Activated naive CD4-positive, alpha-beta T cell treated with anti-CD3 and anti-CD28 coated beads, Interleukin-2, amount 50 U/mL, for 16 hours (primary cell): ENCODE data around the gene RARA.
"Not testable (repeated sequence)": the region's sequence is repeated elsewhere in the genome, so short reads cannot be mapped to it uniquely, and the experiment has no call there.

Experiments used
- DNase-seq: peaks from one replicate; pipeline ENCODE4 v3.0.0-alpha.2; 2020

Gene RARA

DNA sequence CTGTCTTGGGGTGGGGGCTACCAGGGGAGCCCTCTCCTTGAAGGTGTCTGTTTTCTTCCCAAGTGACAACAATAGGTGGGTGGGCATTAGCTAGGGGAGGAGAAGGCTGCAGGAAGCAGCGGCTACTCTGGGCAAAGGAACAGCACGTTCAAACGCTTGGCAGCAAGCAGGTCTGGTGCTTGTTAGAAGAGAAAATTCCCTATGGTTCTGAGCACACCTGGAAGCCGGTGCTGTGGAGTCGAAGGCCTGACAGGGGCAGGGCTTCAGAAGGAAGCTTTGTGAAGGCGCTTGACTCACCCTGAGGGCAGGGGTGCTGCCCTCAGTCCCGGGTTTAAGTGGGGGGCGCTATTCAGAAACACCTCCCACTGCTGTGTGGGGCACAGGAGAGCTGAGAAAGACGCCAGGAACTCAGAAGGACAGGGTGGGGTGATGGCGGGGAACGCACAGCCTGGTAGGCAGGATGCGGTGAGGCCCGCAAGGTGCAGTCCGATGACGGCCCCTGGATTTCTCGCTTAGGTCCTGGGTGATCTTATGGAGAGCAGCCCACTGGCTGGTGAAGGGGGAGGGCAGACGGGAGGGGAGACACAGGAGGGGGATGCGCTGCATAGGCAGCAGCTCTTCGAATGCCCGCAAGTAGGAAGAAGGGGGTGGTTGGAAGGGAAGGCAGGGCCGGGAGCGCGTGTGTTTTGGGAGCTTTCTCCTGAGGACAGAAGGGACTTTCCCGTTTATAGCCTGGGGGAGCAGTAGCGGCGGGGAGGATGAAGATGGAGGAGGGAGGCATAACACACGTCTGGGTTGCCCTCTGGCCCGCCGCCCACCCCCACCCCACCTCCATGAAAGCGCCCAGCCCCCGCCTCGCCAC lies 52.3 kb downstream of the RARA start:
- DNase-seq: no peak

GRCh38 chr17:40361925-40362695 lies 53.1 kb downstream of the RARA start:
- DNase-seq: no peak

DNA sequence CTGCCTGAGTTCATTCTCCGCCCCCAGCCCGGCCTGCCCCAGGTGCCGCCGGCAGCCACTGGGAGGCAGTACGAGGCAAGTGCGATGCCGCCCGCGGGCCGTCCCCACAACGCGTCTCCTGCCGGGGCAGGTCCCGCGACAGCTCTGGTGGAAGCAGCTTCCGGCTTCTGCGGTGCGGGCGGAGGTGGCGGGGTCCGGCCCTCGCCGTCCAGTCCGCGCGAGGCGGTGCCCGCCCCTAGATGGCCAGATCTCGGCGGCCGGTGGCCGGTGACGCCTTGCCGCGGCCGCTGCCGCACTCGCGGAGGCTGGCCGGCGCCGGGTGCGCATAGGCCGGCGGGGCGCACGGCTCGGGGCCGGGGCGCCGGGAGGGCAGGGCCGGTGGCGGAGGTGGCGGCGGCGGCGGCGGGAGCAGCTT lies 53.7 kb downstream of the RARA start:
- peak; percentile 89 for DNase-seq

- DNase-seq: peak; percentile 54
Measured at GRCh38 chr17:40363111-40363827, 54.3 kb downstream of the RARA start.

- DNase-seq: no peak
Measured at GRCh38 chr17:40364121-40364861, 55.3 kb downstream of the RARA start, which contains the start of gene GJD3. Gene GJD3 (minus strand): TSS chr17:40364737. CDS start chr17:40363815, 922 bp downstream.

GRCh38 chr17:40364906-40365305 lies 55.9 kb downstream of the RARA start:
- no peak for DNase-seq

- no peak for DNase-seq
Measured at GRCh38 chr17:40366076-40366860, 57.3 kb downstream of the RARA start.

DNA sequence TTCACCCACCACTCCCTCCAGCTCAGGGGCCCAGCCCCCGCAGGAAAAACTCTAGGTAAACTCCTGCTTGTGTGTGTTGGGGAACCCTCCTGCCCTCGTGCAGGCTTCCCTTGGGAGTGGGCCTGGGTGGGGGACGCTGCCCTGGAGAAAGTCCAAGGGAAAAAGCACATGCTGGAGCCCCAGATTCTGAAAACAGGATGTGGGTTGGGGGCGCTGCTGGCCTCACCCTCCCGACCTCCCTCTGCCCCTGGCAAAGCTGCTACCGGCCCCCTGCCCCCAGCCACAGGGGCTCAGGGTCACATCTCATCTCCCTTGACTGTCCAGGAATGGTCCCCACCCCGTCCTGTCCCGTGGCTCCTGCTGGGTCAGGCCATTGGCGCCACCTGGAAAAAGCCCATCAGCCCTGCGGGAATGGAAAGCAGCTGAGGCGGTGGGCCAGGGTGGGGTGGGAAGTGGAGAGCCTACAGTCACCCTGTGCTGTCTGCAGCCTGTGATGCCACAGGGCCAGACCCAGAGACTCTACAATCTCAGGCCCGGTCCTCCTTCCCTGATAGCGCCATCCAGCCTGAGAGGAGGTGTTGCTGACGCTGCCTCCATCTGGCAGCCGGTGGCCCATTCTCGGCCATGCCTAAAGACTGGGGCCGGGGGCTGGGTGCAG lies 58.0 kb downstream of the RARA start:
- DNase-seq: no peak

DNA sequence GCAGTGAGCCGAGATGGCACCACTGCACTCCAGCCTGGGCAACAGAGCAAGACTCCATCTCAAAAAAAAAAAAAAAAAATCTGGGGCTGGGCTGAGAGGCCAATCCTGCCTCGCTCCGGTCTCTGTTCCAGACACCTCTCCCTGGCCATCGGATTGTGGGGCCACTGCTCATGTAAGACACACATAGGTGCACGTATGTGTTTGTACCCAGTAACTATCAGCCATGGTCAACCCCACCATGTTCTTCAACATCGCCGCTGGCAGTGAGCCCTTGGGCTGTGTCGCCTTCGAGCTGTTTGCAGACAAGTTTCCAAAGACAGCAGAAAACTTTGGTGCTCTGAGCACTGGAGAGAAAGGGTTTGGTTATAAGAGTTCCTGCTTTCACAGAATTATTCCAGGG lies 58.7 kb downstream of the RARA start:
- DNase-seq: not testable (repeated sequence)

- no peak for DNase-seq
Measured at GRCh38 chr17:40369923-40370322, 60.9 kb downstream of the RARA start.

- DNase-seq: no peak
Measured at GRCh38 chr17:40371261-40371929, 62.4 kb downstream of the RARA start.

DNA sequence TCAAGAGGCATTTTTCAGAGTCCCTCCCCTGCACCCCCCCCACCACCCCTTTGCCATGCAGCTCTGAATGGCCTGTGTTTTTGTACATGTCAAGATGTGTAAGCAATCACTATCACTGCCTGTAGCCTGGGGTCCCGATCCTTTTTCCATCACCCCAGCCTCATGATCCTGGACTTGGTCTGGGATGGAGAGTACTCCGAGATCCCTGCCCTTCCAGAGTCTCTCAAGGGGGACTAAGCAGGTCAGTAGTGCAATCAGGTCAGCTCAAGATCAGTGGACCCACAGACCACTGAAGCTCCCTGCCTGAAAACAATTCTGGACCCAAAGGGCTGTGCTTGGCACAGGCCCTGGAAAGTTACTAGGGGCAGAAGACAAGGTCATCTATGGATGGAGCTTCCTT lies 63.1 kb downstream of the RARA start:
- no peak for DNase-seq

DNA sequence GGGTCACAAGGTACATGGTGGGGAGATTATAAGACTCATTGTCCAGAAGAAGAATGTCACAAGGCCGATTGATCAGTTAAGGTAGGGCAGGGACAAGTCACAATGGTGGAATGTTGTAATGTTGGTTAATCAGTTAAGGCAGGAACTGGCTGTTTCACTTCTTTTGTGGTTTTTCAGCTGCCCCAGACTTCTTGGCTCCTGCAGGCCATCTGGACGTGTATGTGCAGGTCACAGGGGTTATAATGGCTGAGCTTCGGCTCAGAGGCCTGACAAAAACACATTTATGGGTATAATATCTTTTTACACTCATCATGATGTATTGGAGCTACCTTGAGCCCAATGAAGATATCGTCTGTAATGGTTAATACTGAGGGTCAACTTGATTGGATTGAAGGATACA lies 63.7 kb downstream of the RARA start:
- not testable (repeated sequence) for DNase-seq

DNA sequence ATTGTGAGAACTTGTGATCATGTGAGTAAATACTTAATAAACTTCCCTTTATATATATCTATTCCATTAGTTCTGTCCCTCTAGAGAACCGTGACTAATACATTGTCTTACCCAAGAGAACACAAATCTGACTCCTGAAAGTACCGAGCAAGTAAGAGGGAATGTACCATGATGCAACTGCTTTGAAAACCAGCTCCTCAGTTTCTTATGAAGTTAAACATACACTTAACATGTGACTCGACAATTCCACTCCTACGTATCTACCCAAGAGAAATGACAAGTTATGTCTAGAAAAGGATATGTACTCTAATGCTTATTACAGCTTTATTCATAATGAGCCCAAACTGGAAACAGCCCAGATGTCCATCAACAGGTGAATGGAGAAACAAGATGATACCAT lies 64.3 kb downstream of the RARA start:
- no peak for DNase-seq

DNA sequence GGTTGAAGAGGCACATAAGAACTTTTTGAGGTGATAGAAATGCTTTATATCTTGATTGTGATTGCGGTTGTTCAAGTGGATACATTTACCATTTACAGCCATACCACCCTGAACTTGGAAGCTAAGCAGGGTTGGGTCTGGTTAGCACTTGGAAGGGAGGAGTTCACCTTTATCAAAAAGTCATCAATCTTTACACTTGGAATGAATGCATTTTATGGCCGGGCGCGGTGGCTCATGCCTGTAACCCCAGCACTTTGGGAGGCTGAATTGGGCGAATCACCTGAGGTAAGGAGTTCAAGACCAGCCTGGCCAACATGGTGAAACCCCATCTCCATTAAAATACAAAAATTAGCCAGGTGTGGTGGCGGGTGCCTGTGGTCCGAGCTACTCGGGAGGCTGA lies 65.0 kb downstream of the RARA start:
- DNase-seq: no peak

DNA sequence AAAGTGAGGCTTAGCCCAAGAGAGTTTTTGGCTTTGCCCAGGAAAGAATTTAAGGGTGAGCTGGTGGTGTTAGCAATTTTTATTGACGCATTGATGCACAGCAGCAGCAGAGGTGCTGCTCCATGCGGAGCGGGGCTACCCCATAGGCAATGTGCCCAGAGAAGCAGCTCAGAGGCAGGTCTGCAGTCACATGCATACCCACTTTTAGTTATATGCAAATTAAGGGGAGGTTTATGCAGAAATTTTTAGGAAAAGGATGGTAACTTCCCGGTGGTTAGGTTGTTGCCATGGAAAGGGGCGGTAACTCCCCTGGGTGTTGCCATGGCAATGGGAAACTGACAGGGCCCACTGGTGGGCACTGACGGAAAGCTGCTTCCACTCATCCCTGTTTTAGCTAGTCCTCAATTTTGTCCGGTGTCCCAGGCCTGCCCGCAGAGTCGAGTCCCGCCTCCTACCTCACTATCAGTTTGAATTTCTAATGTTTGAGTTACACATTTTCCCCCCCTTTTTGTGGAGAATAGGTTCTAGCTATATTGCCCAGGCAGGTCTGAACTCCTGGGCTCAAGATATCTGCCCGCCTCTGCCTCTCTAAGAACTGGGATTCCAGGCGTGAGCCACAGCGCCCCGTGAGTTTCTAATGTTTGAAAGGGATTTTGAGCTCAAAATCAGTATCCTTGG lies 66.0 kb downstream of the RARA start:
- no peak for DNase-seq

GRCh38 chr17:40375786-40376185 lies 66.8 kb downstream of the RARA start:
- DNase-seq: not testable (repeated sequence)

GRCh38 chr17:40376541-40376940 lies 67.6 kb downstream of the RARA start:
- DNase-seq: not testable (repeated sequence)

DNA sequence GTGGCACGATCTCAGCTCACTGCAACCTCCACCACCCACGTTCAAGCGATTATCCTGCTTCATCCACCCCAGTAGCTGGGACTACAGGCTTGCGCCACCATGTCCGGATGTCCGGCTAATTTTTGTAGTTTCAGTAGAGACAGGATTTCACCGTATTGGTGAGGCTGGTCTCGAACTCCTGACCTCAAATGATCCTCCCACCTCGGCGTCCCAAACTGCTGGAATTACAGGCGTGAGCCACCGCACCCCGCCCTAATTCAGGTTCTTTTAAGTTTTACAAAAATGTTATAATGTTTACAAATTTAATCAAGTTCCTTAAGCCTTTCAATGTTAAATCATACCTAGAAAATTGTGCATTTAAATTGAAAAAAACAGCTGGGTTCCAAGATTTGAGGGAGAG lies 68.9 kb downstream of the RARA start:
- DNase-seq: no peak

DNA sequence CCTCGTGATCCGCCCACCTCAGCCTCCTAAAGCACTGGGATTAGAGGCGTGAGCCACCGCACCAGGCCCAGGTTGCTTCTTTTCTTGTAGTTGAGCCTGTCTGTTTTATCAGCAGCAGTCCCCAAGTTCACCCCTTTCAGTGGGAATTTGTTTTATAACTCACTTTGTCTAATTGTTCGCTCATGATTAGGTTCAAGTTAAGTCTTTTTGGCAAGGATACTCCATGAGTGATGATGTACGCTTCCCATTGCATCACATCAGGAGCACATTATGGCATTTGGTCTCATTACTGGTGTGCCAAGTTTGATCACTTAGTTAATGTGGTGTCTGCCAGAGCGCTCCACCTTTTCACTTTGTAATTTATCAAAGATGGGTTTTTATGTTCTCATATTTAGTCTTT lies 70.0 kb downstream of the RARA start:
- DNase-seq: no peak
